Activated B cell treated with CpG ODN at 0.5 μM for 24 hours (primary cell): Measurements from ENCODE around the gene FCER1G. TPM values are rescaled to one million over a fixed set of nuclear protein-coding genes. Genes with fewer than 3 reads are reported as not detected.

Experiments used
- ATAC-seq: fragments of 200-7000 bp; cut with Tn5 transposase; one replicate; pipeline ENCODE4 v1.10.0; 2021; ENCODE audit warnings: low read depth, mild to moderate bottlenecking, moderate library complexity
- CTCF ChIA-PET: fragments of 350-600 bp; sonication (Branson Sonifier 250); formaldehyde crosslinking; loops from one replicate; lab custom pipeline; 2021; ENCODE audit warnings: antibody characterized with exemption; lab: Charles Lee
- POLR2A ChIA-PET: fragments of 350-600 bp; sonication (Branson Sonifier 250); formaldehyde crosslinking; loops from one replicate; lab custom pipeline; 2021; ENCODE audit warnings: antibody characterized with exemption; lab: Charles Lee
- DNase-seq: peaks from one replicate; pipeline ENCODE4 v3.0.0; 2022
- H3K27ac Mint-ChIP-seq: one replicate; pipeline ENCODE4 v1.8.0; 2020; ENCODE audit warnings: mixed read lengths
- H3K27me3 Mint-ChIP-seq: one replicate; pipeline ENCODE4 v1.8.0; 2021; ENCODE audit warnings: mixed read lengths
- H3K36me3 Mint-ChIP-seq: one replicate; pipeline ENCODE4 v1.8.0; 2021; ENCODE audit warnings: low read depth, mixed read lengths
- H3K4me1 Mint-ChIP-seq: one replicate; pipeline ENCODE4 v1.8.0; 2021; ENCODE audit warnings: mixed read lengths
- H3K4me3 Mint-ChIP-seq: one replicate; pipeline ENCODE4 v1.8.0; 2020; ENCODE audit warnings: mild to moderate bottlenecking, mixed read lengths
- H3K9me3 Mint-ChIP-seq: one replicate; pipeline ENCODE4 v1.8.0; 2020; ENCODE audit warnings: mixed read lengths
- CTCF ChIP-seq: fragments of 200-600 bp; IDR thresholded peaks from one replicate; pipeline ENCODE4 v1.8.0; 2022; ENCODE audit warnings: antibody characterized with exemption, mild to moderate bottlenecking
- intact Hi-C: fragments of 100-400 bp; cut with micrococcal nuclease; formaldehyde crosslinking; loops from one replicate; pipeline ENCODE4 v1.15.1; 2024
- total RNA-seq: library from RNA; stranded (reverse); gene quantifications from 2 replicates; pipeline ENCODE4 v1.2.3, GENCODE V29; 2022

FCER1G gene
- total RNA-seq, 1 donor from 2014 or later, result 0.60 TPM

- H3K27ac Mint-ChIP-seq, result no peak overlapping the region
- POLR2A ChIA-PET, result interaction anchor here (0.5 to 3.2 kb wide), 3 partner anchors 11 to 86 kb away, joined by 3 to 26 read pairs (median 3); no protein-coding TSS in a partner anchor
- H3K27me3 Mint-ChIP-seq, result peaks cover 10% of the 10 kb centered on the region
- H3K9me3 Mint-ChIP-seq, result no peaks in the 10 kb centered on the region
- ATAC-seq (no peak), DNase-seq (no peak)
- TF ChIP-seq CTCF, result no peak
- peaks cover 32% of the 10 kb centered on the region for H3K36me3 Mint-ChIP-seq
- H3K4me1 Mint-ChIP-seq, result peaks cover 29% of the 10 kb centered on the region
- intact Hi-C loops, result no loop called here
- H3K4me3 Mint-ChIP-seq, result no peak overlapping the region
- CTCF ChIA-PET, result interaction anchor here (0.7 to 3.4 kb wide), 5 partner anchors 62 to 154 kb away, joined by 3 to 16 read pairs (median 4); partner anchors contain the start of gene CFAP126
Measured at GRCh38 chr1:161228032-161228431, 12.9 kb downstream of the FCER1G start.

DNA sequence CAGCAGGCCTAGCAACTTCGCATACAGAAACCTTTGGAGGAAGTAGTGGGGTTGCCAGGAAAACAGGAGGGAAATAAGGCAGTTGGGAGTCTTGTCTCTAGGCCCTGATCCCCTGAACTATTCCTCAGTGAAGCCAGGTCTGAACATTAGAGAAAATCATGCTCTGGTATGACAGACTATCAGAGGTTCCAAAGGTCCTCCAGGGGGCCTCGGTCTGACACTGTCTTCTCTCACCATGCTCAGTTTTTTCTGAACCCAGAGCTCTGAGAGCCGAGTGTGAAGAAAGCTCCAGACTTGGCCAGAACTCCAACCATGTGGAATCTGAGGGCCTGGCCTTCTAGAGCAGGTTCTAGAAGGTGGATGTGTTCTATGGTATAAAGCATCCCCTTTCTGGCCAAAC is 14.8 kb downstream of the FCER1G start:
- Mint-ChIP-seq H3K4me1 (peaks cover 29% of the 10 kb centered on the region), H3K9me3 (no peaks in the 10 kb centered on the region), H3K4me3 (no peak overlapping the region), H3K27me3 (no peaks in the 10 kb centered on the region), H3K36me3 (peaks cover 32% of the 10 kb centered on the region), H3K27ac (no peak overlapping the region)
- no peak for DNase-seq
- ATAC-seq, result no peak
- CTCF ChIA-PET, result interaction anchor here (1.2 to 1.8 kb wide), 3 partner anchors 16 to 152 kb away, joined by 3 to 11 read pairs (median 9); no protein-coding TSS in a partner anchor
- intact Hi-C loops, result no loop called here
- TF ChIP-seq CTCF, result no peak
- POLR2A ChIA-PET, result no interaction called here

DNA sequence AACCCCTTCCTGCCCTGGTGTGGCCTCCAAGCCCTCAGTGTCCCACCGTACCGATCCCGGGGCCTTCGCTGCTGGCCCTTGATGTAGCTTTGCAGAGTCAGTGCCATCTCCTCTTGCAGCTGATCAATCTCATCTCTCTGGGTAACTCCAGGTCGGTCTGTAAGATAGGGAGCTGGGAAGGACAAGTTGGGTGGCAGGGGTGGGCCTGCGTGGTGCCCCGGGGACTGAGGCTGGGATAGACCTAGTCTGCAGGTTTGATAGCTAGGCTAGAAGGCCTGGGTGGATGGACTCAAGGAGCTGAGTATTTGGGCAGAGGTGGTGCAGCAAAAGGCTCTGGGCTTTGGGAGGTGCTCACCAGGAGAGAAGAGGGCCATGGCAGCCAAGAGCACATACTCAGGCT is 15.7 kb downstream of the FCER1G start:
- ATAC-seq (no peak), DNase-seq (no peak)
- Mint-ChIP-seq H3K4me1 (peaks cover 21% of the 10 kb centered on the region), H3K4me3 (no peak overlapping the region), H3K27me3 (peaks cover 4% of the 10 kb centered on the region), H3K9me3 (no peaks in the 10 kb centered on the region), H3K27ac (no peak overlapping the region), H3K36me3 (peaks cover 32% of the 10 kb centered on the region)
- ChIA-PET POLR2A (no interaction called here), CTCF (interaction anchor here (1.7 to 1.8 kb wide), 2 partner anchors 61 to 151 kb away, joined by 9 to 11 read pairs; no protein-coding TSS in a partner anchor)
- intact Hi-C loops, result no loop called here
- TF ChIP-seq CTCF, result no peak

DNA sequence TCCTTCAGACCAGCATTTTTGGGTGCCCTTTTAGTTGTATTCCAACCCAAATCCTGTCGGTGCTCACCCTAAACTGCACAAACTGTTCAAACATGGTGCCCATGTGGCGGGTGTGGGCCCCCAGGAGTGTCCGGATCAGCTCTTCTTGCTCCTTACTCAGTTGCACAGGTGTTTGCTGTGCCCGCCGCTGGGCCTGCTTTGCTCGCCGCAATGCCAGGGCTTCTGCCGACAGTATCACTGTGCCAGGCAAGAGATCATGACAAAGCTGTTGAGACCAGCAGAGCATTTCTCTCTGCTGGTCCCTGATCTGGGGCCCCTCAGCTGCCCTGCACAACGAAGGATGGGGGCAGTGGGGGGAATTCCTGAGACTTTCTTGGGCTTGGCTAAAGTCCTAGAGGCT is 18.0 kb downstream of the FCER1G start:
- H3K9me3 Mint-ChIP-seq, result no peaks in the 10 kb centered on the region
- ATAC-seq, result no peak
- CTCF ChIA-PET, result no interaction called here

More for the DNA sequence above, 18.0 kb downstream of the FCER1G start:
- no peak for DNase-seq
- peaks cover 12% of the 10 kb centered on the region for H3K27me3 Mint-ChIP-seq
- H3K36me3 Mint-ChIP-seq, result peaks cover 23% of the 10 kb centered on the region
- no peak overlapping the region for H3K4me3 Mint-ChIP-seq
- no peaks in the 10 kb centered on the region for H3K4me1 Mint-ChIP-seq
- intact Hi-C loops, result no loop called here
- no peak overlapping the region for H3K27ac Mint-ChIP-seq
- POLR2A ChIA-PET, result no interaction called here
- TF ChIP-seq CTCF, result no peak
